Skeletal muscle satellite cell (primary cell): ENCODE data around the gene ZNF490.
"Not testable (repeated sequence)": the region's sequence is repeated elsewhere in the genome, so short reads cannot be mapped to it uniquely, and the experiment has no call there.

Experiments
- H3K27me3 ChIP-seq: 2 replicates; pipeline ENCODE4 v1.7.0; 2013; ENCODE audit warnings: low read length; ENCODE audit not compliant: control insufficient read depth, insufficient read depth
- H3K36me3 ChIP-seq: 2 replicates; pipeline ENCODE4 v1.7.0; 2013; ENCODE audit warnings: mild to moderate bottlenecking, control low read depth, low read length; ENCODE audit not compliant: insufficient read depth
- H3K4me1 ChIP-seq: 2 replicates; pipeline ENCODE4 v1.7.0; 2013; ENCODE audit warnings: low read length; ENCODE audit not compliant: control insufficient read depth, insufficient read depth
- H3K4me2 ChIP-seq: 2 replicates; pipeline ENCODE4 v1.7.0; 2013; ENCODE audit warnings: mild to moderate bottlenecking, low read length
- H3K4me3 ChIP-seq: 2 replicates; pipeline ENCODE4 v1.7.0; 2013; ENCODE audit warnings: low read length
- H3K9ac ChIP-seq: 2 replicates; pipeline ENCODE4 v1.7.0; 2013; ENCODE audit warnings: mild to moderate bottlenecking, low read depth, low read length, moderate library complexity
- H3K9me3 ChIP-seq: replicated peaks from 2 replicates; pipeline ENCODE4 v1.7.0; 2013; ENCODE audit warnings: mild to moderate bottlenecking, control low read depth, low read length

Gene ZNF490

GRCh38 chr19:12642506-12642905, 31.9 kb upstream of the ZNF490 start:
- Histone ChIP-seq H3K4me3 (no peak overlapping the region), H3K9ac (no peak overlapping the region), H3K4me1 (peaks cover 6% of the 10 kb centered on the region), H3K36me3 (no peaks in the 10 kb centered on the region), H3K9me3 (no peaks in the 10 kb centered on the region), H3K27me3 (no peaks in the 10 kb centered on the region), H3K4me2 (no peak overlapping the region)

GRCh38 chr19:12641456-12641855, 30.8 kb upstream of the ZNF490 start:
- Histone ChIP-seq H3K4me1 (peaks cover 6% of the 10 kb centered on the region), H3K36me3 (no peaks in the 10 kb centered on the region), H3K4me2 (no peak overlapping the region), H3K9me3 (no peaks in the 10 kb centered on the region), H3K4me3 (no peak overlapping the region), H3K27me3 (no peaks in the 10 kb centered on the region), H3K9ac (no peak overlapping the region)

GRCh38 chr19:12639901-12640613, 29.4 kb upstream of the ZNF490 start:
- no peaks in the 10 kb centered on the region for H3K27me3 ChIP-seq
- H3K9me3 ChIP-seq = no peaks in the 10 kb centered on the region
- peak overlapping the region; percentile 83 for H3K4me2 ChIP-seq
- no peaks in the 10 kb centered on the region for H3K36me3 ChIP-seq
- peak overlapping the region; percentile 34 for H3K9ac ChIP-seq
- peak overlapping the region; percentile 60 for H3K4me3 ChIP-seq
- H3K4me1 ChIP-seq = peaks cover 6% of the 10 kb centered on the region

- Histone ChIP-seq H3K9ac (no peak overlapping the region), H3K36me3 (no peaks in the 10 kb centered on the region)
Measured at GRCh38 chr19:12638611-12639182, 28.1 kb upstream of the ZNF490 start.

GRCh38 chr19:12636631-12637030, 26.0 kb upstream of the ZNF490 start:
- H3K4me2 ChIP-seq = no peak overlapping the region
- H3K4me1 ChIP-seq = peaks cover 6% of the 10 kb centered on the region
- H3K27me3 ChIP-seq = no peaks in the 10 kb centered on the region
- H3K4me3 ChIP-seq = no peak overlapping the region
- H3K9me3 ChIP-seq = no peaks in the 10 kb centered on the region
- H3K36me3 ChIP-seq = peaks cover 6% of the 10 kb centered on the region
- H3K9ac ChIP-seq = no peak overlapping the region

More at GRCh38 chr19:12638611-12639182, 28.1 kb upstream of the ZNF490 start:
- H3K4me2 ChIP-seq = no peak overlapping the region
- no peaks in the 10 kb centered on the region for H3K27me3 ChIP-seq
- no peaks in the 10 kb centered on the region for H3K9me3 ChIP-seq
- no peak overlapping the region for H3K4me3 ChIP-seq
- peaks cover 6% of the 10 kb centered on the region for H3K4me1 ChIP-seq

- no peak overlapping the region for H3K4me2 ChIP-seq
- H3K4me3 ChIP-seq = no peak overlapping the region
- H3K36me3 ChIP-seq = peaks cover 72% of the 10 kb centered on the region
- no peaks in the 10 kb centered on the region for H3K4me1 ChIP-seq
- H3K9ac ChIP-seq = no peak overlapping the region
- H3K9me3 ChIP-seq = peaks cover 38% of the 10 kb centered on the region
- H3K27me3 ChIP-seq = no peaks in the 10 kb centered on the region
Measured at GRCh38 chr19:12629215-12629614, 18.6 kb upstream of the ZNF490 start.

- peaks cover 79% of the 10 kb centered on the region for H3K36me3 ChIP-seq
- no peaks in the 10 kb centered on the region for H3K4me1 ChIP-seq
- H3K9me3 ChIP-seq = peaks cover 38% of the 10 kb centered on the region
- no peak overlapping the region for H3K4me2 ChIP-seq
- H3K9ac ChIP-seq = no peak overlapping the region
- no peak overlapping the region for H3K4me3 ChIP-seq
- H3K27me3 ChIP-seq = no peaks in the 10 kb centered on the region
Measured at GRCh38 chr19:12628040-12629022, 17.7 kb upstream of the ZNF490 start.

GRCh38 chr19:12626958-12627357, 16.3 kb upstream of the ZNF490 start:
- H3K4me1 ChIP-seq = no peaks in the 10 kb centered on the region
- H3K36me3 ChIP-seq = peaks cover 78% of the 10 kb centered on the region
- H3K4me3 ChIP-seq = no peak overlapping the region
- no peaks in the 10 kb centered on the region for H3K27me3 ChIP-seq
- H3K4me2 ChIP-seq = no peak overlapping the region
- H3K9ac ChIP-seq = no peak overlapping the region
- peaks cover 38% of the 10 kb centered on the region for H3K9me3 ChIP-seq

GRCh38 chr19:12623361-12624031, 12.9 kb upstream of the ZNF490 start:
- H3K9ac ChIP-seq = no peak overlapping the region
- H3K9me3 ChIP-seq = peaks cover 18% of the 10 kb centered on the region
- H3K36me3 ChIP-seq = peaks cover 45% of the 10 kb centered on the region
- H3K27me3 ChIP-seq = no peaks in the 10 kb centered on the region
- no peaks in the 10 kb centered on the region for H3K4me1 ChIP-seq
- no peak overlapping the region for H3K4me2 ChIP-seq
- no peak overlapping the region for H3K4me3 ChIP-seq

GRCh38 chr19:12621253-12622024, 10.8 kb upstream of the ZNF490 start:
- peaks cover 37% of the 10 kb centered on the region for H3K36me3 ChIP-seq
- not testable (repeated sequence) for H3K9me3 ChIP-seq, H3K9ac ChIP-seq, H3K4me1 ChIP-seq, H3K4me2 ChIP-seq, H3K27me3 ChIP-seq, H3K4me3 ChIP-seq
